ENCODE measurements around the gene PHC2.

GRCh38 chr1:33374336-33375105, 56.4 kb downstream of the PHC2 start:
- no peak for TF ChIP-seq CTCF (conservative IDR thresholded peaks at IDR 0.05)
- TF ChIP-seq ZFX (IDR thresholded peaks at IDR 0.05) = no peak
